Activated CD4-positive, alpha-beta memory T cell treated with anti-CD3 and anti-CD28 coated beads for 36 hours (primary cell): ENCODE data around the gene ENAM. TPM values are rescaled to one million over a fixed set of nuclear protein-coding genes. Genes with fewer than 3 reads are reported as not detected.
"Not testable (repeated sequence)": the region's sequence is repeated elsewhere in the genome, so short reads cannot be mapped to it uniquely, and the experiment has no call there.

ENCODE experiments used
- CTCF ChIA-PET: fragments of 350-600 bp; sonication (Branson Sonifier 250); formaldehyde crosslinking; loops from one replicate; lab custom pipeline; 2021; ENCODE audit warnings: antibody characterized with exemption, inconsistent platforms; lab: Charles Lee
- POLR2A ChIA-PET: fragments of 350-600 bp; sonication (Branson Sonifier 250); formaldehyde crosslinking; loops from one replicate; lab custom pipeline; 2021; ENCODE audit warnings: antibody characterized with exemption; lab: Charles Lee
- DNase-seq: peaks from one replicate; pipeline ENCODE4 v3.0.0-alpha.2; 2020
- H3K27ac Mint-ChIP-seq: one replicate; pipeline ENCODE4 v1.8.0; 2021; ENCODE audit warnings: mixed read lengths
- H3K27me3 Mint-ChIP-seq: one replicate; pipeline ENCODE4 v1.8.0; 2021; ENCODE audit warnings: mixed read lengths
- H3K36me3 Mint-ChIP-seq: one replicate; pipeline ENCODE4 v1.8.0; 2021; ENCODE audit warnings: mixed read lengths
- H3K4me1 Mint-ChIP-seq: one replicate; pipeline ENCODE4 v1.8.0; 2021; ENCODE audit warnings: low read depth, mixed read lengths
- H3K4me3 Mint-ChIP-seq: one replicate; pipeline ENCODE4 v1.8.0; 2021; ENCODE audit warnings: mild to moderate bottlenecking, mixed read lengths
- H3K9me3 Mint-ChIP-seq: one replicate; pipeline ENCODE4 v1.8.0; 2021; ENCODE audit warnings: mixed read lengths
- intact Hi-C: fragments of 100-400 bp; cut with micrococcal nuclease; formaldehyde crosslinking; loops from one replicate; pipeline ENCODE4 v1.15.1; 2023
- total RNA-seq, 2 experiments: library from RNA; stranded (reverse); gene quantifications; one replicate each; pipeline ENCODE4 v1.2.3, GENCODE V29; 2021

ENAM gene
- total RNA-seq, 2 experiments from 2014 or later, result not detected

- intact Hi-C loops, result no loop called here
- CTCF ChIA-PET, result interaction anchor here (0.6 to 1.9 kb wide), 3 partner anchors 16 to 134 kb away, joined by 3 to 4 read pairs (median 3); partner anchors contain the start of gene UTP3
- Mint-ChIP-seq H3K27me3 (peaks cover 2% of the 10 kb centered on the region), H3K9me3 (no peaks in the 10 kb centered on the region), H3K27ac (no peak overlapping the region), H3K4me1 (no peaks in the 10 kb centered on the region), H3K36me3 (no peaks in the 10 kb centered on the region), H3K4me3 (no peak overlapping the region)
- no peak for DNase-seq
- POLR2A ChIA-PET, result no interaction called here
Measured at GRCh38 chr4:70667740-70668535, 39.4 kb downstream of the ENAM start.

DNA sequence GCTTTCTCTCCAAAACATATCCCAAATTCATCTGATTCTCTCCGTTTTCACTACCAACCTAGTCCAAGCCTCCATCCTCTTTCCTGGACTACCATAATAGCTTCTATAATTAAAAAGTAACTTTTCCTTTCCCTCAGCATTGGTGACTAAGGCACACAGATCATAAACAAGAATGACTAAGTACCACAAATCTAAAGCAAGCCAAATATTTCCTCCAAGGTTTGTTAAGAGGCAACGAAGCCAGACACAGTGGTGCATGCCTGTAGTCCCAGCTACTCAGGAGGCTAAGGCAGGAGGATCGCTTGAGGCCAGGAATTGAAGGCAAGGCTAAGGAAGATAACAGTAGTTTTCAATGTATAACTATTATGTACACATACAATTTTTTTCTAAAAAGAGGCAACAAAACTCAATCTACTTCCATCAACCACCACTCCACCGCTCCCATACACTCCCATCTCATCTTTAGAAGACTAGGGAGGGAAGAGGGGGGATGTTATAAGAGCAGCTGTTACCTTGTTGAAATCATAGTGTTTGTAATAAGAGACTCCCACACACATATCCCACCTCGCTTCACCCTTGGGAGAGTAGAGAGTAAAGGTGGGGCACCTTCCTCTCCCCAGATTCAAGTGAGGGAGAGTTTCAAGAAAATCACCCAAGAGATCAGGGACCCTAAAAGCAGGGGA is 41.9 kb downstream of the ENAM start:
- Mint-ChIP-seq H3K9me3 (no peaks in the 10 kb centered on the region), H3K4me1 (no peaks in the 10 kb centered on the region), H3K27ac (no peak overlapping the region), H3K36me3 (no peaks in the 10 kb centered on the region), H3K4me3 (no peak overlapping the region), H3K27me3 (peaks cover 5% of the 10 kb centered on the region)
- DNase-seq, result no peak
- ChIA-PET CTCF (interaction anchor here (1.5 kb wide), 1 partner anchor 9 kb away, joined by 3 read pairs; no protein-coding TSS in a partner anchor), POLR2A (no interaction called here)
- intact Hi-C loops, result no loop called here

- Mint-ChIP-seq H3K9me3 (no peaks in the 10 kb centered on the region), H3K4me3 (no peak overlapping the region), H3K36me3 (no peaks in the 10 kb centered on the region), H3K27me3 (peaks cover 5% of the 10 kb centered on the region), H3K4me1 (no peaks in the 10 kb centered on the region), H3K27ac (no peak overlapping the region)
- intact Hi-C loops, result no loop called here
- no peak for DNase-seq
- ChIA-PET POLR2A (no interaction called here), CTCF (interaction anchor here (0.8 kb wide), 1 partner anchor 168 kb away, joined by 3 read pairs; no protein-coding TSS in a partner anchor)
Measured at GRCh38 chr4:70671091-70671490, 42.5 kb downstream of the ENAM start.

DNA sequence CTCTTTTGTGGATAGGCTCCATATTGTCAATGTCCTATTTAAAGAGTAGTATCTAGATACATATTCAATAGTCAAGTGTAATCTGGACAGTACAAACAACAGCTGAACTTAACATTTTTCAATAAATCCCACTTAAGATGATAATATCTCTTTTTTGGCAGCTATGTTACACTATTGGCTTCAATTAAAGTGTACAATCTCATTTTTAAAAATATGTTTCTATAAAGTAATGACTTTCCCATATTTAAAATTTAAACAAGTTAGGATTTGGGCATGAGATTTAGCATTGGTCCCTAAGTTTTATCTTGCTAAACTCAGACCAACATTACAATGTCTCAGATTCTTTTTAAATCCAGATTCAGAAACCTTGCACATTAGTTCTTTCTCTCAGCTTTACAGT is 45.6 kb downstream of the ENAM start:
- DNase-seq, result no peak
- intact Hi-C loops, result no loop called here
- H3K27ac Mint-ChIP-seq, result no peak overlapping the region
- ChIA-PET CTCF (no interaction called here), POLR2A (no interaction called here)
- H3K27me3 Mint-ChIP-seq, result peaks cover 5% of the 10 kb centered on the region
- H3K36me3 Mint-ChIP-seq, result no peaks in the 10 kb centered on the region
- H3K4me3 Mint-ChIP-seq, result no peak overlapping the region
- H3K9me3 Mint-ChIP-seq, result no peaks in the 10 kb centered on the region
- peaks cover 8% of the 10 kb centered on the region for H3K4me1 Mint-ChIP-seq

- no peak overlapping the region for H3K27ac Mint-ChIP-seq
- no peak overlapping the region for H3K4me3 Mint-ChIP-seq
- no peak for DNase-seq
- H3K4me1 Mint-ChIP-seq, result peaks cover 8% of the 10 kb centered on the region
- peaks cover 5% of the 10 kb centered on the region for H3K27me3 Mint-ChIP-seq
- CTCF ChIA-PET, result no interaction called here
- intact Hi-C loops, result no loop called here
- POLR2A ChIA-PET, result no interaction called here
- no peaks in the 10 kb centered on the region for H3K9me3 Mint-ChIP-seq
- H3K36me3 Mint-ChIP-seq, result no peaks in the 10 kb centered on the region
Measured at GRCh38 chr4:70674731-70675130, 46.2 kb downstream of the ENAM start.

DNA sequence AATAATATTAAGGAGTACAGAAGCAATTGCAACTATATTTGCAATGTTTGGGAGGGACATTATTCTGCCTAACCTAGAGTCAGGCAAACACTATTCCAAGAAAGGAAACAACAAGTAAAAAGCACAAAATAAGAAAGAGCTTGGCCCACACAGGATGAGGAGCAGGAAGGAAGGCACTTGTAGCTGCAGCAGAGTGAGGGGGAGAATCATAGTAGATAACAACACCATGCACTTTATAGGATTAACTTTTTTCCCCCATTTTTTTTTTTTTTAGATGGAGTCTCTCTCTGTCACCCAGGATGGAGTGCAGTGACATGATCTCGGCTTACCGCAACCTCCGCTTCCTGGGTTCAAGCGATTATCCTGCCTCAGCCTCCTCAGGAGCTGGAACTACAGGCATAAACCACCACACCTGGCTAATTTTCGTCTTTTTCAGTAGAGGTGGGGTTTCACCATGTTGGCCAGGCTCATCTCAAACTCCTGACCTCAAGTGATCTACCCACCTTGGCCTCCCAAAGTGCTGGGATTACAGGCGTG is 48.1 kb downstream of the ENAM start:
- CTCF ChIA-PET, result interaction anchor here (0.6 to 0.9 kb wide), 2 partner anchors 28 to 235 kb away, joined by 4 to 6 read pairs; no protein-coding TSS in a partner anchor
- Mint-ChIP-seq H3K36me3 (no peaks in the 10 kb centered on the region), H3K9me3 (no peaks in the 10 kb centered on the region), H3K4me3 (no peak overlapping the region), H3K27ac (no peak overlapping the region), H3K27me3 (peaks cover 3% of the 10 kb centered on the region), H3K4me1 (peaks cover 8% of the 10 kb centered on the region)
- no peak for DNase-seq
- intact Hi-C loops, result no loop called here
- POLR2A ChIA-PET, result no interaction called here

- intact Hi-C loops, result no loop called here
- H3K36me3 Mint-ChIP-seq, result no peaks in the 10 kb centered on the region
- DNase-seq, result no peak
- H3K4me3 Mint-ChIP-seq, result no peak overlapping the region
- H3K27ac Mint-ChIP-seq, result no peak overlapping the region
- H3K9me3 Mint-ChIP-seq, result no peaks in the 10 kb centered on the region
- peaks cover 2% of the 10 kb centered on the region for H3K27me3 Mint-ChIP-seq
- POLR2A ChIA-PET, result no interaction called here
- CTCF ChIA-PET, result interaction anchor here (0.6 to 1.2 kb wide), 3 partner anchors 9 to 1721 kb away, joined by 3 read pairs; no protein-coding TSS in a partner anchor
- H3K4me1 Mint-ChIP-seq, result peaks cover 8% of the 10 kb centered on the region
Measured at GRCh38 chr4:70678383-70678999, 49.9 kb downstream of the ENAM start.

GRCh38 chr4:70680934-70681333 is 52.4 kb downstream of the ENAM start:
- no peaks in the 10 kb centered on the region for H3K36me3 Mint-ChIP-seq
- no peaks in the 10 kb centered on the region for H3K27me3 Mint-ChIP-seq
- POLR2A ChIA-PET, result interaction anchor here (0.6 kb wide), 1 partner anchor 195 kb away, joined by 4 read pairs; no protein-coding TSS in a partner anchor
- peaks cover 8% of the 10 kb centered on the region for H3K4me1 Mint-ChIP-seq
- no peak for DNase-seq
- no peaks in the 10 kb centered on the region for H3K9me3 Mint-ChIP-seq
- CTCF ChIA-PET, result no interaction called here
- no peak overlapping the region for H3K27ac Mint-ChIP-seq
- no peak overlapping the region for H3K4me3 Mint-ChIP-seq
- intact Hi-C loops, result no loop called here

DNA sequence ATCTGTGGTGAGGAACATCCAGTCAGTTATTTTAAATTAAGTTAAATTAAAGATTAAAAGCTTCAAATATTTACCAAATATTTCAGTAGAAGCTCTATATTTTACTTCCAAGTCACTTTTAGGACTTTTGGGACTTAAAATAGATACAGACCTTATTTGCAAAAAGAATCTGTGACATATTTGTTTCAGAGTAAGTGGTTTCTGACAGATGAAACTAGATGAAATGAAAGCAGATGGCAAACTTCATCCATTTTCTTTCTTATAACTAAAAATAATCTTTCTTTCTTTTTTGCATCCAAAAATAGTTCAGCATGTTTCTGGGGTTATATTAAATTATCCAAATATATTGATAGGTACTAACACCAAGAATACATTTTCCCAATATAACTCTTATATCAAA is 53.2 kb downstream of the ENAM start:
- intact Hi-C loops, result no loop called here
- H3K27ac Mint-ChIP-seq, result no peak overlapping the region
- no peak overlapping the region for H3K4me3 Mint-ChIP-seq
- peaks cover 10% of the 10 kb centered on the region for H3K4me1 Mint-ChIP-seq
- no peaks in the 10 kb centered on the region for H3K27me3 Mint-ChIP-seq
- CTCF ChIA-PET, result no interaction called here
- no peaks in the 10 kb centered on the region for H3K36me3 Mint-ChIP-seq
- no peak for DNase-seq
- POLR2A ChIA-PET, result no interaction called here
- no peaks in the 10 kb centered on the region for H3K9me3 Mint-ChIP-seq

DNA sequence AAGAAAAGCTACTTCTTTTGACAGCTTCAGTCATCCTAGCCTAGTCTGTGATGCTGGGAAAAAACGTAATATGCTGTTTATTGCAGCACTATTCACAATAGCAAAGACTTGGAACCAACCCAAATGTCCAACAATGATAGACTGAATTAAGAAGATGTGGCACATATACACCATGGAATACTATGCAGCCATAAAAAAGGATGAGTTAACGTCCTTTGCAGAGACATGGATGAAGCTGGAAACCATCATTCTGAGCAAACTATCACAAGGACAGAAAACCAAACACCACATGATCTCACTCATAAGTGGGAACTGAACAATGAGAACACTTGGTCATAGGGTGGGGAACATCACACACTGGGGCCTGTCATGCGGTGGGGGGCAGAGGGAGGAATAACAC is 53.6 kb downstream of the ENAM start:
- H3K27me3 Mint-ChIP-seq, CTCF ChIA-PET, H3K9me3 Mint-ChIP-seq, H3K4me3 Mint-ChIP-seq, intact Hi-C loops, H3K36me3 Mint-ChIP-seq, H3K27ac Mint-ChIP-seq, POLR2A ChIA-PET, H3K4me1 Mint-ChIP-seq, DNase-seq: not testable (repeated sequence)

DNA sequence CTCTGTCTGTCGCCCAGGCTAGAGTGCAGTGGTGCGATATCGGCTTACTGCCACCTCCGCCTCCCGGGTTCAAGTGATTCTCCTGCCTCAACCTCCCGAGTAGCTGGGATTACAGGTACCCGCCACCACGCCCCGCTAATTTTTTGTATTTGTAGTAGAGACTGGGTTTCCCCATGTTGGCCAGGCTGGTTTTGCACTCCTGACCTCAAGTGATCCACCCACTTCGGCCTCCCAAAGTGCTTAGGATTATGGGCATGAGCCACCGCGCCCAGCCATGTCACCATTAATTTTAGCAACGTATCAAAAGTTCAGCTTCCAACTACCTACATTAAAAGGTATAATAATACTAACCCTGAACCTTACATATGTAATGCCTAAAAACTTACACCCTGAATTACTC is 58.8 kb downstream of the ENAM start:
- peak; percentile 46 for DNase-seq
- Mint-ChIP-seq H3K27ac (peak overlapping the region; percentile 97), H3K4me3 (peak overlapping the region; percentile 99), H3K36me3 (peaks cover 29% of the 10 kb centered on the region), H3K9me3 (no peaks in the 10 kb centered on the region), H3K4me1 (peaks cover 33% of the 10 kb centered on the region), H3K27me3 (no peaks in the 10 kb centered on the region)
- CTCF ChIA-PET, result interaction anchor here (0.6 to 1.2 kb wide), 6 partner anchors 9 to 35 kb away, joined by 3 to 6 read pairs (median 4); no protein-coding TSS in a partner anchor
- POLR2A ChIA-PET, result interaction anchor here (0.5 to 1.2 kb wide), 4 partner anchors 17 to 606 kb away, joined by 3 to 5 read pairs (median 3); partner anchors contain the start of gene DCK
- intact Hi-C loops, result loop anchor here (1.0 kb wide), 1 partner anchor 86 kb away; no protein-coding TSS in a partner anchor
